IMR-90 (cell line): ENCODE measurements around the gene NOX3. TPM values are rescaled to one million over a fixed set of nuclear protein-coding genes. Genes with fewer than 3 reads are reported as not detected.

Experiments used
- ATAC-seq: fragments of 200-7000 bp; cut with Tn5 transposase; 2 replicates; pipeline ENCODE4 v1.9.1; 2020; ENCODE audit warnings: low read depth, mild to moderate bottlenecking, moderate library complexity
- BruUV-seq: library from RNA; stranded (reverse); fragments of 400-500 nt; replicated peaks from 2 replicates; lab custom pipeline; 2021; lab: Mats Ljungman, UMichigan
- CTCF ChIA-PET: fragments of 300-600 bp; formaldehyde crosslinking; extraction: SDS; loops from one replicate; lab custom pipeline; 2021; ENCODE audit warnings: antibody characterized with exemption; lab: Yijun Ruan, JAX
- POLR2A ChIA-PET: fragments of 300-600 bp; sonication (Branson Sonifier 250); formaldehyde crosslinking; loops from one replicate; lab custom pipeline; 2022; ENCODE audit warnings: antibody characterized with exemption; ENCODE audit not compliant: unreplicated experiment; lab: Charles Lee
- DNase-seq: peaks from one replicate; pipeline ENCODE4 v3.0.0; 2013
- H2AFZ ChIP-seq: replicated peaks from 2 replicates; pipeline ENCODE3; 2013; ENCODE audit warnings: low read length, mild to moderate bottlenecking; ENCODE audit not compliant: poor library complexity
- H2AK5ac ChIP-seq: 2 replicates; pipeline ENCODE4 v1.6.1; 2013; ENCODE audit warnings: low read depth, low read length, inconsistent platforms
- H2AK9ac ChIP-seq: replicated peaks from 2 replicates; pipeline ENCODE3; 2013; ENCODE audit warnings: mild to moderate bottlenecking, low read depth, low read length, moderate library complexity; ENCODE audit not compliant: poor library complexity
- H2BK120ac ChIP-seq: 2 replicates; pipeline ENCODE4 v1.6.1; 2013; ENCODE audit warnings: low read depth, low read length, inconsistent platforms
- H2BK15ac ChIP-seq: 3 replicates; pipeline ENCODE4 v1.6.1; 2013; ENCODE audit warnings: low read depth, low read length, inconsistent platforms
- H2BK20ac ChIP-seq: 2 replicates; pipeline ENCODE4 v1.6.1; 2013; ENCODE audit warnings: low read depth, mild to moderate bottlenecking, inconsistent platforms, low read length, moderate library complexity
- H2BK5ac ChIP-seq: 2 replicates; pipeline ENCODE4 v1.6.1; 2013; ENCODE audit warnings: mild to moderate bottlenecking, low read depth, low read length, inconsistent platforms; ENCODE audit not compliant: poor library complexity, severe bottlenecking
- H3K14ac ChIP-seq: replicated peaks from 2 replicates; pipeline ENCODE4 v1.6.1; 2013; ENCODE audit warnings: low read depth, low read length, inconsistent platforms
- H3K18ac ChIP-seq: 2 replicates; pipeline ENCODE4 v1.6.1; 2013; ENCODE audit warnings: low read depth, low read length, control low read depth
- H3K23ac ChIP-seq: 2 replicates; pipeline ENCODE4 v1.6.1; 2013; ENCODE audit warnings: low read depth, low read length, inconsistent platforms
- H3K27ac ChIP-seq: 2 replicates; pipeline ENCODE4 v1.5.1; 2013; ENCODE audit warnings: mild to moderate bottlenecking, control low read depth, low read length; ENCODE audit not compliant: insufficient read depth
- H3K27me3 ChIP-seq: 2 replicates; pipeline ENCODE4 v1.6.1; 2013; ENCODE audit warnings: low read length; ENCODE audit not compliant: control insufficient read depth, insufficient read depth
- H3K36me3 ChIP-seq: 2 replicates; pipeline ENCODE4 v1.6.1; 2013; ENCODE audit warnings: low read length, mixed read lengths; ENCODE audit not compliant: control insufficient read depth, insufficient read depth
- H3K4ac ChIP-seq: 2 replicates; pipeline ENCODE4 v1.6.1; 2013; ENCODE audit warnings: low read depth, low read length, inconsistent platforms
- H3K4me1 ChIP-seq: 2 replicates; pipeline ENCODE4 v1.6.1; 2013; ENCODE audit warnings: low read length, mixed read lengths; ENCODE audit not compliant: control insufficient read depth, insufficient read depth
- H3K4me2 ChIP-seq: 2 replicates; pipeline ENCODE4 v1.6.1; 2013; ENCODE audit warnings: low read depth, mild to moderate bottlenecking, control low read depth, low read length, moderate library complexity
- H3K4me3 ChIP-seq: 2 replicates; pipeline ENCODE4 v1.5.1; 2013; ENCODE audit warnings: low read depth, mild to moderate bottlenecking, control low read depth, low read length, moderate library complexity; ENCODE audit not compliant: insufficient read depth
- H3K56ac ChIP-seq: 2 replicates; pipeline ENCODE4 v1.6.1; 2013; ENCODE audit warnings: low read length, inconsistent platforms; ENCODE audit not compliant: insufficient read depth; ENCODE audit errors: extremely low read depth
- H3K79me1 ChIP-seq, 2 experiments: 2 replicates each; pipeline ENCODE4 v1.6.1; 2013; ENCODE audit warnings: low read length in 2 of 2, inconsistent platforms in 1 of 2, low read depth in 1 of 2
- H3K9ac ChIP-seq: 2 replicates; pipeline ENCODE4 v1.6.1; 2013; ENCODE audit warnings: low read depth, low read length, control low read depth
- H3K9me1 ChIP-seq: 2 replicates; pipeline ENCODE4 v1.6.1; 2013; ENCODE audit warnings: low read length, inconsistent platforms; ENCODE audit not compliant: insufficient read depth
- H3K9me3 ChIP-seq: 2 replicates; pipeline ENCODE4 v1.6.1; 2013; ENCODE audit warnings: low read length; ENCODE audit not compliant: control insufficient read depth, insufficient read depth
- H4K20me1 ChIP-seq: 2 replicates; pipeline ENCODE4 v1.6.1; 2013; ENCODE audit warnings: low read length, inconsistent platforms; ENCODE audit not compliant: insufficient read depth
- H4K5ac ChIP-seq: 2 replicates; pipeline ENCODE4 v1.6.1; 2013; ENCODE audit warnings: mild to moderate bottlenecking, low read depth, low read length, control low read depth
- H4K8ac ChIP-seq, 2 experiments: 2 replicates each; pipeline ENCODE4 v1.6.1; 2013; ENCODE audit warnings: low read depth in 2 of 2, low read length in 2 of 2, control low read depth in 1 of 2, inconsistent platforms in 1 of 2
- H4K91ac ChIP-seq: 2 replicates; pipeline ENCODE4 v1.6.1; 2013; ENCODE audit warnings: low read depth, low read length, inconsistent platforms; ENCODE audit not compliant: insufficient read depth
- BHLHE40 ChIP-seq: fragments of 150-350 bp; IDR thresholded peaks from 2 replicates; pipeline ENCODE4 v1.6.1; 2016; ENCODE audit warnings: mild to moderate bottlenecking, low read depth, low read length
- CEBPB ChIP-seq: IDR thresholded peaks from 2 replicates; pipeline ENCODE4 v1.6.1; 2012; ENCODE audit warnings: low read depth, low read length, improper control_type of control experiment
- CHD1 ChIP-seq: IDR thresholded peaks from 2 replicates; pipeline ENCODE4 v1.6.1; 2012; ENCODE audit warnings: low read depth, low read length, improper control_type of control experiment
- FOS ChIP-seq: fragments of 150-350 bp; IDR thresholded peaks from 2 replicates; pipeline ENCODE4 v1.6.1; 2016; ENCODE audit warnings: low read depth, low read length
- MAFK ChIP-seq: IDR thresholded peaks from 2 replicates; pipeline ENCODE4 v1.6.1; 2012; ENCODE audit warnings: low read depth, low read length, improper control_type of control experiment
- MAZ ChIP-seq: IDR thresholded peaks from 2 replicates; pipeline ENCODE4 v1.6.1; 2012; ENCODE audit warnings: low read depth, mild to moderate bottlenecking, low read length, improper control_type of control experiment, moderate library complexity, borderline replicate concordance
- MXI1 ChIP-seq: IDR thresholded peaks from 2 replicates; pipeline ENCODE4 v1.6.1; 2012; ENCODE audit warnings: low read depth, mild to moderate bottlenecking, low read length, moderate library complexity, borderline replicate concordance
- NFE2L2 ChIP-seq: fragments of 150-350 bp; IDR thresholded peaks from 2 replicates; pipeline ENCODE4 v1.6.1; 2016; ENCODE audit warnings: low read depth, mild to moderate bottlenecking, low read length
- POLR2A ChIP-seq: IDR thresholded peaks from 2 replicates; pipeline ENCODE4 v1.6.1; 2012; ENCODE audit warnings: mild to moderate bottlenecking, low read depth, low read length
- RAD21 ChIP-seq: IDR thresholded peaks from 2 replicates; pipeline ENCODE4 v1.6.1; 2012; ENCODE audit warnings: low read length, improper control_type of control experiment
- RCOR1 ChIP-seq: IDR thresholded peaks from 2 replicates; pipeline ENCODE4 v1.6.1; 2012; ENCODE audit warnings: mild to moderate bottlenecking, low read length, improper control_type of control experiment; ENCODE audit not compliant: insufficient replicate concordance
- RFX5 ChIP-seq: IDR thresholded peaks from 2 replicates; pipeline ENCODE4 v1.8.0; 2012; ENCODE audit warnings: low read depth, mild to moderate bottlenecking, low read length, moderate library complexity
- SMC3 ChIP-seq: fragments of 150-350 bp; IDR thresholded peaks from 2 replicates; pipeline ENCODE4 v1.6.1; 2016; ENCODE audit warnings: low read depth, mild to moderate bottlenecking, antibody characterized with exemption, low read length, moderate library complexity
- WGBS, 2 experiments: methylation state at CpG; one replicate each; pipeline versions ENCODE4 v1.1.5 to v1.1.7; 2013; ENCODE audit warnings: missing lambda C conversion rate in 2 of 2; ENCODE audit not compliant: insufficient read length in 1 of 2; ENCODE audit errors: extremely low coverage in 2 of 2; 5-methylcytosine and 5-hydroxymethylcytosine counted together
- dilution Hi-C: fragments of 300-500 bp; cut with HindIII; formaldehyde crosslinking; loops from one replicate; pipeline ENCODE4 v1.14.3; 2018; ENCODE audit warnings: low sequenced_read_pairs; ENCODE audit not compliant: unreplicated experiment
- in situ Hi-C: fragments of 300-500 bp; cut with MboI; formaldehyde crosslinking; loops from 3 replicates; pipeline ENCODE4 v1.14.3; 2019; ENCODE audit warnings: low sequenced_read_pairs, inconsistent platforms, mixed read lengths
- intact Hi-C: fragments of 100-400 bp; cut with micrococcal nuclease; formaldehyde crosslinking; loops from 2 replicates; pipeline ENCODE4 v1.10.0; 2022
- polyA plus RNA-seq, 3 experiments: library from polyadenylated mRNA; depleted of rRNA; stranded (reverse); fragments of >200 nt; gene quantifications; 2 replicates each; pipeline ENCODE4 v1.2.3, GENCODE V29; 2012; ENCODE audit warnings: low replicate concordance in 1 of 3
- total RNA-seq: library from RNA; depleted of rRNA; stranded (reverse); fragments of >200 nt; gene quantifications from 2 replicates; pipeline ENCODE4 v1.2.3, GENCODE V29; 2012
- TF ChIP-seq, protein P1 (sequence below): conservative IDR thresholded peaks from 2 replicates; pipeline ENCODE4 v1.5.1; 2012; ENCODE audit warnings: mild to moderate bottlenecking, low read depth, low read length, improper control_type of control experiment
- TF ChIP-seq, protein P2 (sequence below): fragments of 150-350 bp; IDR thresholded peaks from 2 replicates; pipeline ENCODE4 v1.6.1; 2017; ENCODE audit warnings: mild to moderate bottlenecking, antibody characterized with exemption, low read length, low read depth
- TF ChIP-seq, protein P3 (sequence below): fragments of 150-350 bp; IDR thresholded peaks from 2 replicates; pipeline ENCODE4 v1.6.1; 2016; ENCODE audit warnings: low read depth, mild to moderate bottlenecking, low read length, moderate library complexity, borderline replicate concordance

The NOX3 gene
- total and polyA plus RNA-seq, 2 of the 4 experiments (the other 2 are of a cell fraction): not detected

DNA sequence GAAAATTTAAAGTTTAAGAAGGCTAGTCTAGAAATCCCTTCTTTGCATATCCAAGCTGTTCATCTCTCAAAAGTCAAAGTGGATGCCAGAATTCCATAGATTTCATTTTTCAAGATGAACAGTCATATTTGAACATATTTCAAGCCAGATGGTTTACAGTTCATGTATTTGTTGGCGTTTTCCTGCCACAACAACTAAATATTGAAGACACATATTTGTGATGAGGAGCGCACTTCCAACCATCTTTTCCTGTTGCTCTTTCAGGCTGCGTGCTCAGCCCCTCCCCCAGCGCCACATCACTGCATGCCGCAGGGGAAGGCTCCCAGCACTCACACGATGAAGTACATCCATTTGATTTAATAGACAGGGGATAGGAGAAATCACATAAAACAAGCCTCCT, 5.9 kb upstream of the NOX3 start:
- CTCF ChIA-PET: no interaction called here
- Histone ChIP-seq H3K4me1 (no peaks in the 10 kb centered on the region), H3K4me3 (peak overlapping the region; percentile 4; the same call in 1 of the 2 replicates), H2BK5ac (peak overlapping the region; percentile 73), H3K18ac (peak overlapping the region; percentile 58), H3K56ac (no peak overlapping the region; the same call in 1 of the 2 replicates), H3K4me2 (peak overlapping the region; percentile 74), H4K8ac (peak overlapping the region; percentile 55 to 69; a peak in 3 of 4 replicates), H2AFZ (peak overlapping the region; percentile 67), H3K9ac (peak overlapping the region; percentile 12), H3K9me3 (no peaks in the 10 kb centered on the region), H4K20me1 (no peaks in the 10 kb centered on the region), H3K27me3 (no peaks in the 10 kb centered on the region), H3K79me1 (no peaks in the 10 kb centered on the region), H3K23ac (peak overlapping the region; percentile 53; the same call in 1 of the 2 replicates), H3K4ac (peak overlapping the region; percentile 4; the same call in 1 of the 2 replicates), H2BK120ac (peak overlapping the region; percentile 73), H4K91ac (peak overlapping the region; percentile 43; the same call in 1 of the 2 replicates), H4K5ac (peak overlapping the region; percentile 77), H2BK15ac (peak overlapping the region; percentile 54; the same call in 1 of the 3 replicates), H2AK5ac (no peak overlapping the region), H2BK20ac (peak overlapping the region; percentile 62; the same call in 1 of the 2 replicates), H3K9me1 (no peaks in the 10 kb centered on the region), H3K36me3 (no peaks in the 10 kb centered on the region), H2AK9ac (no peak overlapping the region), H3K27ac (peak overlapping the region; percentile 31; the same call in 1 of the 2 replicates), H3K14ac (peak overlapping the region; percentile 36; the same call in 1 of the 2 replicates)
- POLR2A ChIA-PET: interaction anchor here (0.6 kb wide), 1 partner anchor 9 kb away, joined by 3 read pairs; no protein-coding TSS in a partner anchor
- BruUV-seq: no TSS peak
- no CpG with 5 or more reads among the region's 6 CpGs for WGBS, 2 experiments
- in situ Hi-C loops (no loop called here), dilution Hi-C loops (no loop called here), intact Hi-C loops (no loop called here)
- peak; percentile 34 for DNase-seq
- no peak for TF ChIP-seq CEBPB
- TF ChIP-seq, protein P1, sequence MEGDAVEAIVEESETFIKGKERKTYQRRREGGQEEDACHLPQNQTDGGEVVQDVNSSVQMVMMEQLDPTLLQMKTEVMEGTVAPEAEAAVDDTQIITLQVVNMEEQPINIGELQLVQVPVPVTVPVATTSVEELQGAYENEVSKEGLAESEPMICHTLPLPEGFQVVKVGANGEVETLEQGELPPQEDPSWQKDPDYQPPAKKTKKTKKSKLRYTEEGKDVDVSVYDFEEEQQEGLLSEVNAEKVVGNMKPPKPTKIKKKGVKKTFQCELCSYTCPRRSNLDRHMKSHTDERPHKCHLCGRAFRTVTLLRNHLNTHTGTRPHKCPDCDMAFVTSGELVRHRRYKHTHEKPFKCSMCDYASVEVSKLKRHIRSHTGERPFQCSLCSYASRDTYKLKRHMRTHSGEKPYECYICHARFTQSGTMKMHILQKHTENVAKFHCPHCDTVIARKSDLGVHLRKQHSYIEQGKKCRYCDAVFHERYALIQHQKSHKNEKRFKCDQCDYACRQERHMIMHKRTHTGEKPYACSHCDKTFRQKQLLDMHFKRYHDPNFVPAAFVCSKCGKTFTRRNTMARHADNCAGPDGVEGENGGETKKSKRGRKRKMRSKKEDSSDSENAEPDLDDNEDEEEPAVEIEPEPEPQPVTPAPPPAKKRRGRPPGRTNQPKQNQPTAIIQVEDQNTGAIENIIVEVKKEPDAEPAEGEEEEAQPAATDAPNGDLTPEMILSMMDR: no peak
- no peak for TF ChIP-seq RFX5
- TF ChIP-seq RAD21: no peak
- no peak for TF ChIP-seq FOS
- no peak for TF ChIP-seq SMC3
- TF ChIP-seq MXI1: no peak
- TF ChIP-seq, protein P2, sequence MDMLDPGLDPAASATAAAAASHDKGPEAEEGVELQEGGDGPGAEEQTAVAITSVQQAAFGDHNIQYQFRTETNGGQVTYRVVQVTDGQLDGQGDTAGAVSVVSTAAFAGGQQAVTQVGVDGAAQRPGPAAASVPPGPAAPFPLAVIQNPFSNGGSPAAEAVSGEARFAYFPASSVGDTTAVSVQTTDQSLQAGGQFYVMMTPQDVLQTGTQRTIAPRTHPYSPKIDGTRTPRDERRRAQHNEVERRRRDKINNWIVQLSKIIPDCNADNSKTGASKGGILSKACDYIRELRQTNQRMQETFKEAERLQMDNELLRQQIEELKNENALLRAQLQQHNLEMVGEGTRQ: no peak
- TF ChIP-seq, protein P3, sequence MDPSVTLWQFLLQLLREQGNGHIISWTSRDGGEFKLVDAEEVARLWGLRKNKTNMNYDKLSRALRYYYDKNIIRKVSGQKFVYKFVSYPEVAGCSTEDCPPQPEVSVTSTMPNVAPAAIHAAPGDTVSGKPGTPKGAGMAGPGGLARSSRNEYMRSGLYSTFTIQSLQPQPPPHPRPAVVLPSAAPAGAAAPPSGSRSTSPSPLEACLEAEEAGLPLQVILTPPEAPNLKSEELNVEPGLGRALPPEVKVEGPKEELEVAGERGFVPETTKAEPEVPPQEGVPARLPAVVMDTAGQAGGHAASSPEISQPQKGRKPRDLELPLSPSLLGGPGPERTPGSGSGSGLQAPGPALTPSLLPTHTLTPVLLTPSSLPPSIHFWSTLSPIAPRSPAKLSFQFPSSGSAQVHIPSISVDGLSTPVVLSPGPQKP: no peak
- TF ChIP-seq MAZ: no peak
- TF ChIP-seq RCOR1: no peak
- TF ChIP-seq BHLHE40: no peak
- no peak for TF ChIP-seq CHD1
- TF ChIP-seq MAFK: no peak
- TF ChIP-seq NFE2L2: no peak
- no peak for TF ChIP-seq POLR2A
- ATAC-seq: peak; percentile 79
